Measurements from ENCODE around the gene THAP4.

DNA sequence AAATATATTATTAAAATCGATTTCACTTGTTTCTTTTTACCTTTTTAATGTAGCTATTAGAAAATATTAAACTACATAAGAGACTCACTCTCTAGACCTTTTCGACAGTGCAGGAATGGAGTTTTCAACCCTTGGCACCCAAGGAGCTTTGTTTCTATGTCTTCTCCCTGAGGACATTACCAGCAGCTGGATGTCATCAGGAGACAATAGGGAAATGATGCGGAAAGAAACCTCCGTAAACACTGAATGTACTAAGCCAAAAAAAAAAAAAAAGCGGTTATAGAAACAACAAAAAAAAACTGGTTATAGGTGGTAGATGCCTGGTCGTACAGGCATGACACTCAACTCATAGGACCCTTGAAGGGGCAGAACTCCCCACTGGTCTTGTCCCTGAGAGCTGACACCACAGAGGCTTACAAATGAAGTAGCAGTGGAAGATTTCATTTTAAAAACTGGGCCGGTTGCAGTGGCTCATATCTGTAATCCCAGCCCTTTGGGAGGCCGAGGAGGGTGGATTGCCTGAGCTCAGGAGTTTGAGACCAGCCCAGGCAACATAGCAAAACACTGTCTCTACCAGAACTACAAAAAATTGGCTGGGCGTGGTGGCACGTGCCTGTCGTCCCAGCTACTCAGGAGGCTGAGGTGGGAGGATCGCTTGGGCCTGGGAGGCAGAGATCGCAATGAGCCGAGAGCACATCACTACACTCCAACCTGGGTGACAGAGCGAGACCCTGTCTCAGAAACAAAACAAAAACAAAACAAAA, 23.8 kb downstream of the THAP4 start:
- TF ChIP-seq POLR2A (IDR thresholded peaks at IDR 0.05), result no peak
- TF ChIP-seq, protein P1, sequence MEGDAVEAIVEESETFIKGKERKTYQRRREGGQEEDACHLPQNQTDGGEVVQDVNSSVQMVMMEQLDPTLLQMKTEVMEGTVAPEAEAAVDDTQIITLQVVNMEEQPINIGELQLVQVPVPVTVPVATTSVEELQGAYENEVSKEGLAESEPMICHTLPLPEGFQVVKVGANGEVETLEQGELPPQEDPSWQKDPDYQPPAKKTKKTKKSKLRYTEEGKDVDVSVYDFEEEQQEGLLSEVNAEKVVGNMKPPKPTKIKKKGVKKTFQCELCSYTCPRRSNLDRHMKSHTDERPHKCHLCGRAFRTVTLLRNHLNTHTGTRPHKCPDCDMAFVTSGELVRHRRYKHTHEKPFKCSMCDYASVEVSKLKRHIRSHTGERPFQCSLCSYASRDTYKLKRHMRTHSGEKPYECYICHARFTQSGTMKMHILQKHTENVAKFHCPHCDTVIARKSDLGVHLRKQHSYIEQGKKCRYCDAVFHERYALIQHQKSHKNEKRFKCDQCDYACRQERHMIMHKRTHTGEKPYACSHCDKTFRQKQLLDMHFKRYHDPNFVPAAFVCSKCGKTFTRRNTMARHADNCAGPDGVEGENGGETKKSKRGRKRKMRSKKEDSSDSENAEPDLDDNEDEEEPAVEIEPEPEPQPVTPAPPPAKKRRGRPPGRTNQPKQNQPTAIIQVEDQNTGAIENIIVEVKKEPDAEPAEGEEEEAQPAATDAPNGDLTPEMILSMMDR (IDR thresholded peaks at IDR 0.05), result no peak
- TF ChIP-seq EP300 (IDR thresholded peaks at IDR 0.05), result no peak

Measured in tibial nerve (tissue), 4 donors.